Islet precursor cell (in vitro differentiated cells): ENCODE results near the gene SYK.
"Not testable (repeated sequence)": the region's sequence is repeated elsewhere in the genome, so short reads cannot be mapped to it uniquely, and the experiment has no call there.

ENCODE experiments used
- DNase-seq: peaks from one replicate; pipeline ENCODE4 v3.0.0-alpha.2; 2018

SYK gene

DNA sequence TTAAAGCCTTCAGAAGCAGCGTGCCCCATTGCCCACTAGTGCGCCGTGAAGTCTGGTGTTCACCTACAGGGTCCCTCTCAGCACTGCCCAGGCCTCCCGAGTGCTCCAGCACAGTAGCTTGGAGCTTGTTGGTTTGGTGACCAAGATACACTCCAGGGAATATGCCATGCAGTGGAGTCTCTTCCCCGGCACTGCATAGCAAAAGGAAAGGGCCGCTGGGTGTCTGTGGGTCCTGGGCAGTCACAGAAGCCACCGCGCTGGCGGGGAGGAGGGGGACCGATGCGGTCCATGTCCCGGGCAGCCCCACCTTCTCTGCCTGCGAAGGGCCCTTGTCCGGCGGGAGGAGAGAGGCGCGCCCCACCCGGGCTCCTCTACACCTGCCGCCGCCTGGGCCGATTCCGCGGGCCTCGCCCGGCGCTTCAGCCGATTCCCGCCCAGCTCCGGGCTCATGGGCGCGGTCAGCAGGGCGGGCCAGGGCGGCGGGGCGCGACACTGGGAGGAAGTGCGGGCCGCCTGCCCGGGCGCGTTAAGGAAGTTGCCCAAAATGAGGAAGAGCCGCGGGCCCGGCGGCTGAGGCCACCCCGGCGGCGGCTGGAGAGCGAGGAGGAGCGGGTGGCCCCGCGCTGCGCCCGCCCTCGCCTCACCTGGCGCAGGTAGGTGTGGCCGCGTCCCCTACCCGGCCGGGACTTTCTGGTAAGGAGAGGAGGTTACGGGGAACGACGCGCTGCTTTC, at the start of gene SYK:
Gene SYK, plus strand, starts transcription at position 579 of the 732 bp plus-strand sequence. CDS start 42,080 bp downstream, outside the sequence.
- DNase-seq = peak; percentile 67

DNA sequence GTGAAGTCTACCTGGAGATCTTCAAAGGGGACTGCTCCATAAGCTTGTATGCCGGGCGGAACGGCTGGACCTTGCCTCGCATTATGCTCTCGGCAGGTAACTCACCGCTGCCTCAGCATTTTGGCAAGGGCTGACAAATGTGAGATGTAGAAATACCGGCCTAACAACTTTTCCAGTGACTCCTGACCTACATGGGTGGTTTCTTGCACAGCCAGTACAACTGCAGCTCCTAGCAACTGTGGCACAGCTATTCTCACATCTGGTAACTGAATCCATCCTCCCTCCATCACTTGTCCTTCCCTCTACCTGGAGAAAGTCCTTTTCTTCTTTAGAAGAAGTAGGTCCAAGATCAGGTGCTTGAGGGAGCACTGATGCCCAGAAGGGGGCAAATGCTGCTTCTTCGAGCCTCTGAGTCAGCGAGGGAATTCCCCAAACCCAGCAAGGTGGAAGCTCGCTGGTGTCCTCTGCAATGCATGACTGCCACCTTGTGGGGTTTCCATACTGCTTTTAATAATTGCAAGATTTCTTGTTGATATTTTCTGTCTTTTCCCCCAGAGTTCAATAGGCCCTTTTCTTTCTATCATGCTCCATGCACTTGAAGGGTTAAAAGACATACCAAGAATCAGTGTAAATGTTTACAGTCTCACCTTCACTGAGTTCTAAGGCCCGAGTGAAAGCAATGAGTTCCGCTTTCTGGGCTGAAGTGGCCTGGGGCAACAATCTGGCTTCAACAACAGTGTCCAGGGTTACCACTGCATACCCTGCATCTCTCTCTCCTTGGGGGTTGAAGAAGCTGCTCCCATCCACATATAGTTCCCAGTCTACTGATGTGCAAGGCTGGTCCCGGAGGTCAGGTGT, 45.9 kb upstream of the SYK start:
- DNase-seq = peak; percentile 67

- not testable (repeated sequence) for DNase-seq
Measured at GRCh38 chr9:90760577-90760976, 41.0 kb upstream of the SYK start.

DNA sequence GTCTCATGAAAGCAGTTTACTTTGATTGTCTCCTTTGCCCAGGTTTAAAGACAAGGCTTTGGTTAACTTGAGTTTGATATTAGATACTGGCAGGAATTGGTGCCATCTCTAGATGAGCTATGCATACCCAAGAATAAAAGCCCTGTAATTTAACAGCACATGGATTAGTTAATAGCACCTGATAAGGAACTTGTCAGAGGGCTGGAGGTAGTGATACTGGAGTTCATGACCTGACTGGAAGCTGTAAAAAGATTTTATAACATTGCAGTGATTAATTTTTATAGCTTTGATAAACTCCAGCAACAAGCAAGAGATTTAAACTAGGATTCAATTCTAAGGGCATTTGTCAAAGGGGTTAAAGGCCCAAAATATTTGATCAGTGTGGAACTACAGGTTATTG, 34.9 kb upstream of the SYK start:
- DNase-seq = no peak

DNA sequence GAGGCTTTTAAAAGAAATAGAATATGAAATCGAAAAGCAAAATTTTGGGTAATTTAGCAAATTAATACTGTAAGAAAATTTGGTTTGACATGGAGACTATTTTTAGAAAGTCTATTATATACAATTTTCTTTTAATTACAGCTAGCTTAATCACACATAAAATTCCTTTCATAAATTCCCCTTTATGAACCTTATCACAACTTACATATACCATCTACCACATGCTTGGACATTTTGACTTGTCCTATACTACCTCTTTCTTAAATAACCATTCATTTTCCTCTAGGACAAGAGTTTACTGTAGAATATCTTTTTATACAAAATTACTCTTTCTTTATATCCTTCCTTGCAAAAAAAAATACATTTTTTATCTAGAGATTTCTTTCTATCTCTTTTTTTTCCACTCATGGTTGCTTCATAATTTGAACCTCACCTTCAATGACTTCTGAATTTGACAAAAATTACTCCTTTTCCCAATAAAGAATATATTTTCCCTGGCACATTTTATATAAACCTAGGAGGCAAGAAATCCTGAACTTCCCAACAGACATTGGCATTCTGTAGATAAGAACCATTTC, 34.0 kb upstream of the SYK start:
- DNase-seq = no peak

DNA sequence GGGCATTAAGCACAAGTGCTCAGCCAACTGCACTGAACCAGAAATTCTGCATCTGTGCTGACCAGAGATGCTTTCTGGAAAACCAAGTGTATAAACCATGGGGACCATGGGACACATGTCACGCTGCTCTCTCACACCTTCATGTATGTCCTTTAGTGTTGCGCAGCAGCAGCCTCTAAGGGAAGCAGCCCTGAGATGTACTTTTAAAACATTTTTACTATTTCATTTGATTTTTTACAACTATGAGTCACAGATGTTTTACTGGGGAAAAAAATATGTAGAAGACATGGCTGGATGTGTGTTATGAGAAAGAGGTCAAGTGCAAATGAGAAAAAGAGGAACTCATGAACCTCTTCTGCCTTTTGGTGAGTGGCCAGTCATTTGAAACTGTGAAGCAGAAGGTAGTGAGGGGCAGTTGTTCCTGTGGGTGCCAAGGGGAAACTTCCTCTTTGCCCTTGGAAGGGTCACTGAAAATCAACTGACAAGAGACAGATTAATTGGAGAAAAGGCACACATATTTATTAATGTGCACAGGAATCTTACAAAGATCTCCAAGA, 31.4 kb upstream of the SYK start:
- DNase-seq = no peak

DNA sequence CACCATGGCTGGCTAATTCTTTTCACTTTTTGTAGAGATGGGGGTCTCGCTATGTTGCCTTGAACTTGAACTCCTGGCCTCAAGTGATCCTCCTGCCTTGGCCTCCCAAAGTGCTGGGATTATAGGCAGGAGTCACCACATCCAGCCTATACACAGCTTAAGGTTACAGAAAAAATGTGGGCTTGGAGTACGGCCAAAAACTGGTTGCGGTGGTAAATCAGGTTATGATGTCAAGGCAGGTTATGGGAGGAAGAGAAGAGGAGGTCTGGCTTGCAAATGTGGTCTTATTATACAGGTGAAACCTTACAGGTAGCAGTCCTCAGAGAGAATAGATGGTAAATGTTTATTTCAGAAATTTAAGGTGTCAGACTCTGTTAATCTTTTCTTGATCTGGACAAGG, 30.7 kb upstream of the SYK start:
- no peak for DNase-seq

GRCh38 chr9:90772386-90772785, 29.2 kb upstream of the SYK start:
- DNase-seq = no peak

- DNase-seq = no peak
Measured at GRCh38 chr9:90773617-90774016, 28.0 kb upstream of the SYK start.

DNA sequence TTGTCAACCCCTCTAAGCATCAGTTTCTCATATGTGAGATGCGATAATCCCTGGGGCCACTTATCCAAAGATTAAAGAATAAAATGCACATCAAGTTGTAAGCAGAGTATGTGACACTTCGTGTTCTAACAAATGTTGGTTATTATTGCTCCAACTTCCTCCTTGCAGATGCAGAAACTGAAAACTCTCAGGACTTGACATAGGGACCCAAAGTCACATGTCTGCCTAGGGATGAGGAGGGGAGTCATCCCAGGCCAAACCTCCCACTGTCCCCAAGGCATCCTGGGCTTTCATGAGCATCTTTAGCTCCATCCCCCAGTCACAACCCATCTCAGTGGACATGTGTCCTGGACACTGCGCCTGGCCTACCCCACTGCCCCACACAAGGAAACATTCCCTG, 27.5 kb upstream of the SYK start:
- DNase-seq = no peak

DNA sequence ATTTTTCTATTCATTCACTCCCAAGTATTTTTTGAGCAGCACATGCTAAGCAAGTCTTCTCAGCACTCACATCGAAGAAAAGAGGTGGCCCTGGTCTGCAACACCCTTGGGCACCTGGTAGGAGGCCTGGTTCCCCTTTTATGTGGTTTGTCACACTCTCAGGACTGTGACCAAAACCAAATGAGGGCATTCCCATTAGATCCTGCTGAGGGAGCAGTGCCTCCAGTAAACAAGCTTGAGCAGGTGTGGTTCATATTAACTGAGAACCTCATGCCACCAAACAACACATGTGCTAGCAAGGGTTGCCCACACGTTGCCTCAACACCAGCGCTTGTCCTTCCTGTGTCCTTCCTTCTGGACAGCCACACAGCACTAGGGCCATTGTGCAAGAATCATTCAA, 26.9 kb upstream of the SYK start:
- DNase-seq = no peak

DNA sequence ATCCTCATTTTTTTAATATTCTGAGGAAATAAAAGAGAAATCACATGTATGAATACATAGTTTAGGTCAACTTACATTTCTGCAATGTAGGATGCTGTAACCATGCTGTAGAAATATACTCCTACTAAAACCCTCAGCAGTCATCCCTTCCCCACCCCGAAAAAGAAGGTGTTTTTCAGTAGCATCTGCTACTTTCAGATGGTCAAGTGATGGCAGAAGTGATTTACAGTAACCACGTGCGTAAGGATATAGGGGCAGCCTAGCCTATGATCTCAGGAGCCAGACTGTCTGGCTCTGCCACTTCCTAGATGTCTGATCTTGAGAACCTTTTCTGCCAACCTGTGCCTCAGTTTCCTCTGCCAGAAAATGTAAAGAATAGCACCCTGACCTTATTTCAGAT, 26.0 kb upstream of the SYK start:
- no peak for DNase-seq

- no peak for DNase-seq
Measured at GRCh38 chr9:90778746-90779145, 22.9 kb upstream of the SYK start.

DNA sequence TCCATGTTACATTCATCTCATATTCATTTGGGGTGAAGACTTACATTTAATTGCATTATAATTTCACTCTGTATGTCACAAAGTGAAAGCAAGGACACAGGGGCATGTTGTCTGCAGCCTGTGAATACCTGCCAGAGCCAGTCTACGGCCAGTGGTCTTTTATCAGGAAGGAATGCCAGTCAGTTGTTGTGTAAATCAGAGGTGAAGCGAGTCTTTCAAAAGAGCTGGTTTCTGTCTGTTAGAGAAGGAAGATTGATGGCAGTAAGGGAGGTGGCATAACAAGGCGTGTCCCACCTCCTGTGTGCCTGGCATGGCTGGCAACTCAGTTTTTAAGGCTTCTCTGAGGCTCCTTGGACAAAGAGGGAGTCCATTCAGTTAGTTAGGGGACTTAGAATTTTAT, 18.1 kb upstream of the SYK start:
- no peak for DNase-seq

DNA sequence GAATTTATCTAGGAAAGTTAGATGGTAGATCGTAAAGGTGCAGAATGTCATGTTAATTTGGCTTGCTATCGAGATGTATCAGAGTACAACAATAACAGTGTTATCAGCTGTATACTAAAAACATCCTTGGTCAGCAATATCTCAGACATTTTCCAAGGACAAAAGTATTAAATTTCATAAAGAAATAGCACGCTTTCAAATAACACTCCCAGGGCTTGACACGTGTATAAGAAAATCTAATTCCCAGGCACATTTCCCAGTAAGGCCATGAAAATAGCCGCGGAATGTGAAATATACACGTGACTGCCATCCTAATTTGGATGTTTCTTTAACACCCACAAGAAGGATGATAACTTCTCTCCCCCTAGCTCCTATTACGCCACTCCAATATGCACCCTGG, 17.7 kb upstream of the SYK start:
- no peak for DNase-seq

- no peak for DNase-seq
Measured at GRCh38 chr9:90787771-90788460, 13.7 kb upstream of the SYK start.

DNA sequence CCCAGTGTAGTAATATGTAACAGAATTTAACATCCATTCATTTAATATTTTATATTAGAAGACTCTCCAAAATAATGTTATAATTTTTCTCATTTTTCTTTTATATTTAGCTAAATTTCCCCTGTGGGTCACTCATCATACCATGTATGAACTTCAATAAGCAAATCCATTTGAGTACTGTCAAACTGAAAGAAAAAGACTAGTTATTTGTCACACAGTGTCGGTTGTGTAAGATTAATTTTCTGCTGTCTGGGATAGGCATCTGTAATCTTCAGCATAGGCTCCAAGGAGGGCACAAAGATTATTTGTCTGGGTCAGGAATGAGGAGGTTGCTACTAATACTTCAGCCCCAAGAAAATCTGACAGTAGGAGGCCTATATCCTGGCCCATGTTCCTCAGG, 13.1 kb upstream of the SYK start:
- not testable (repeated sequence) for DNase-seq

- no peak for DNase-seq
Measured at GRCh38 chr9:90789408-90789807, 12.2 kb upstream of the SYK start.

DNA sequence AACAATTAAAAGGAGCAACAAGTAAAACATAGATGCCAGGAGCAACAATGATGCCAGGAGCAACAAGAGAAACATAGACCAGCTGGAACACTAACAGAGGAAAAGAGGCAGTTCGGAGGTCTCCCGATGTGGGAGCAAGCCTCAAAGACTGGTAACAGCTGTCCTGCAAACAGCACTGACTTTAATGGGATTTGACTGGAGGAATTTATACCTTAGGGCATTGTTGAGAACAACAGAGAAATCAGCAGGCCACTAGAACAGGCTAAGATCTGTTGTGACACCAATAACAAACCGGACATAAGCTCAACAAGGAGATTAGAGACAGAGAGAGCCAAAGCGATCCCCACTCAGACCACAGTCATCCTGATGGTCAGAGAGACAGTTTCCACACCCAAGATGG, 11.8 kb upstream of the SYK start:
- no peak for DNase-seq

DNA sequence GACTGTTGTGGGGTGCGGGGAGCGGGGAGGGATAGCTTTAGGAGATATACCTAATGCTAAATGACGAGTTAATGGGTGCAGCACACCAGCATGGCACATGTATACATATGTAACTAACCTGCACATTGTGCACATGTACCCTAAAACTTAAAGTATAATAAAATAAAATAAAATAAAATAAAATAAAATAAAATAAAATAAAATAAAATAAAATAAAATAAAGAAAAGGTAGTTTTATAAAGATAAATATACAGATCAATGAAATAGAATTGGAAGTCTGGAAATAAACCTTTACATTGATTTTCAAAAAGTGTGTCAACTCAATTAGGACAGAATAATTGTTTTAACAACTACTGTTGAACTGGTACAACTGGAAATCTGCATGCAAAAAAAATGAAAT, 8.6 kb upstream of the SYK start:
- DNase-seq = not testable (repeated sequence)

- no peak for DNase-seq
Measured at GRCh38 chr9:90793729-90794128, 7.9 kb upstream of the SYK start.

DNA sequence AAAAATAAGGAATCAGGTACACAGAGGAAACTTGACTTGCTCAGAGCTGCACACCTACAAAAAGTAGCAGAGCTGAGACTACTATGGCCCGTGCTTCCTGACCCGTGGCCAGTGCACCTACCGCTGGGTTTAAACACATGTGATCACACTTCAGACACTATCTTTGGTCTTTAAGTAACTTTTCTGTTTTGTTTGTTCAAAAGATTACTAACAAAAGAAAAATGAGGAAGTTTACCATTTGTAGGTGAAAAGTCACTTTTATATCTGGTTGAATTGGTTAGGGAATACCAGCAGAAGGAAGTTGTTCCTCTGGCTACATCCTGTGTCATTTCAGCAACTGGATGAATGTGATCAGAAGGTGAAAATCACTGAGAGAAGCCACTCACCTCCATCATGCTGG, 6.5 kb upstream of the SYK start:
- no peak for DNase-seq

- no peak for DNase-seq
Measured at GRCh38 chr9:90795871-90796317, 5.7 kb upstream of the SYK start.
